ENCODE results near the gene TMEM233.
A peak's percentile ranks its signal among the peaks of the same experiment; 100 is the strongest.
"Not testable (repeated sequence)": the region's sequence is repeated elsewhere in the genome, so short reads cannot be mapped to it uniquely, and the experiment has no call there.

DNA sequence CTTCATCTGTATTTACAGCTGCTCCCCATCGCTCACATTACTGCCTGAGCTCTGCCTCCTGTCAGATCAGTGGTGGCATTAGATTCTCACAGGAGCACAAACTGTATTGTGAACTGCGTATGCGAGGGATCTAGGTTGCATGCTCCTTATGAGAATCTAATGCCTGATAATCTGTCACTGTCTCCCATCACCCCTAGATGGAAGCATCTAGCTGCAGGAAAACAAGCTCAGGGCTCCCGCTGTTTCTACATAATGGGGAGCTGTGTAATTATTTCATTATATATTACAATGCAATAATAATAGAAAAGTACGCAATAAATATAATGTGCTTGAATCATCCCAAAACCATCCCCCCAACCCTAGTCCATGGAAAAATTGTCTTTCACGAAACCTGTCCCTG, 64.6 kb downstream of the TMEM233 start:
- TF ChIP-seq, protein P1, sequence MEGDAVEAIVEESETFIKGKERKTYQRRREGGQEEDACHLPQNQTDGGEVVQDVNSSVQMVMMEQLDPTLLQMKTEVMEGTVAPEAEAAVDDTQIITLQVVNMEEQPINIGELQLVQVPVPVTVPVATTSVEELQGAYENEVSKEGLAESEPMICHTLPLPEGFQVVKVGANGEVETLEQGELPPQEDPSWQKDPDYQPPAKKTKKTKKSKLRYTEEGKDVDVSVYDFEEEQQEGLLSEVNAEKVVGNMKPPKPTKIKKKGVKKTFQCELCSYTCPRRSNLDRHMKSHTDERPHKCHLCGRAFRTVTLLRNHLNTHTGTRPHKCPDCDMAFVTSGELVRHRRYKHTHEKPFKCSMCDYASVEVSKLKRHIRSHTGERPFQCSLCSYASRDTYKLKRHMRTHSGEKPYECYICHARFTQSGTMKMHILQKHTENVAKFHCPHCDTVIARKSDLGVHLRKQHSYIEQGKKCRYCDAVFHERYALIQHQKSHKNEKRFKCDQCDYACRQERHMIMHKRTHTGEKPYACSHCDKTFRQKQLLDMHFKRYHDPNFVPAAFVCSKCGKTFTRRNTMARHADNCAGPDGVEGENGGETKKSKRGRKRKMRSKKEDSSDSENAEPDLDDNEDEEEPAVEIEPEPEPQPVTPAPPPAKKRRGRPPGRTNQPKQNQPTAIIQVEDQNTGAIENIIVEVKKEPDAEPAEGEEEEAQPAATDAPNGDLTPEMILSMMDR (IDR thresholded peaks at IDR 0.05) = peak in 3 of 6 experiments; percentile 39 to 58 (median 44)
- not testable (repeated sequence) for TF ChIP-seq POLR2A (IDR thresholded peaks at IDR 0.05)

Measured in Peyer's patch (tissue), 4 donors.